Right ventricle myocardium superior (tissue), 1 donor: ENCODE data around the gene SYTL2. TPM values are rescaled to one million over a fixed set of nuclear protein-coding genes. Genes with fewer than 3 reads are reported as not detected.

ENCODE experiments used
- ATAC-seq: fragments of 200-7000 bp; cut with Tn5 transposase; one replicate; pipeline ENCODE4 v1.9.1; 2020; ENCODE audit warnings: mild to moderate bottlenecking; ENCODE audit not compliant: poor library complexity
- DNase-seq: peaks from one replicate; pipeline ENCODE4 v3.0.0-alpha.2; 2020
- intact Hi-C: fragments of 100-400 bp; cut with DNase I; formaldehyde crosslinking; loops from one replicate; pipeline ENCODE4 v1.11.2; 2022
- total RNA-seq: library from RNA; stranded (reverse); fragmentation: NEBNext Ultra II Directional; extraction: Animal tissue kit (Norgen Biotek cat#: 25700); gene quantifications from one replicate; pipeline ENCODE4 v1.2.1, GENCODE V29; 2021
- donor health status: DM: no; HTN: yes; CAD: no; lungs with severe emphysema.

Gene SYTL2
- total RNA-seq, 1 donor from 2014 or later = 4.0 TPM

GRCh38 chr11:85752201-85752889 lies 58.6 kb downstream of the SYTL2 start:
- intact Hi-C loops = no loop called here
- ATAC-seq (no peak), DNase-seq (no peak)

GRCh38 chr11:85751724-85752123 lies 59.2 kb downstream of the SYTL2 start:
- ATAC-seq = no peak
- intact Hi-C loops = no loop called here
- DNase-seq = no peak

- ATAC-seq = no peak
Measured at GRCh38 chr11:85750646-85751045, 60.3 kb downstream of the SYTL2 start.

GRCh38 chr11:85749884-85750283 lies 61.1 kb downstream of the SYTL2 start:
- ATAC-seq = no peak
- intact Hi-C loops = no loop called here
- DNase-seq = no peak

More at GRCh38 chr11:85750646-85751045, 60.3 kb downstream of the SYTL2 start:
- intact Hi-C loops = no loop called here
- DNase-seq = no peak

- intact Hi-C loops = no loop called here
- no peak for DNase-seq
- no peak for ATAC-seq
Measured at GRCh38 chr11:85749287-85749834, 61.6 kb downstream of the SYTL2 start.

GRCh38 chr11:85748455-85748891 lies 62.5 kb downstream of the SYTL2 start:
- DNase-seq (no peak), ATAC-seq (no peak)
- intact Hi-C loops = no loop called here

GRCh38 chr11:85746670-85747069 lies 64.3 kb downstream of the SYTL2 start:
- ATAC-seq = no peak
- no peak for DNase-seq
- intact Hi-C loops = no loop called here

GRCh38 chr11:85745626-85746025 lies 65.3 kb downstream of the SYTL2 start:
- intact Hi-C loops = no loop called here
- ATAC-seq = no peak
- no peak for DNase-seq

GRCh38 chr11:85742873-85743275 lies 68.1 kb downstream of the SYTL2 start:
- no peak for ATAC-seq
- no peak for DNase-seq
- intact Hi-C loops = no loop called here

- no peak for DNase-seq
- peak; percentile 60 for ATAC-seq
- intact Hi-C loops = no loop called here
Measured at GRCh38 chr11:85742348-85742747, 68.6 kb downstream of the SYTL2 start.

- DNase-seq = no peak
- ATAC-seq = no peak
- intact Hi-C loops = no loop called here
Measured at GRCh38 chr11:85740481-85741400, 70.2 kb downstream of the SYTL2 start.

- intact Hi-C loops = no loop called here
- ATAC-seq = no peak
- no peak for DNase-seq
Measured at GRCh38 chr11:85737738-85738137, 73.2 kb downstream of the SYTL2 start.

GRCh38 chr11:85735876-85736460 lies 75.0 kb downstream of the SYTL2 start:
- no peak for ATAC-seq
- DNase-seq = no peak
- intact Hi-C loops = no loop called here

GRCh38 chr11:85732965-85733364 lies 78.0 kb downstream of the SYTL2 start:
- ATAC-seq (no peak), DNase-seq (no peak)
- intact Hi-C loops = no loop called here

GRCh38 chr11:85726381-85726780 lies 84.6 kb downstream of the SYTL2 start:
- DNase-seq (no peak), ATAC-seq (no peak)
- intact Hi-C loops = no loop called here

- ATAC-seq (no peak), DNase-seq (no peak)
- intact Hi-C loops = no loop called here
Measured at GRCh38 chr11:85725510-85726258, 85.3 kb downstream of the SYTL2 start.

- ATAC-seq (no peak), DNase-seq (no peak)
- intact Hi-C loops = no loop called here
Measured at GRCh38 chr11:85724748-85725465, 86.0 kb downstream of the SYTL2 start.

- DNase-seq = no peak
- intact Hi-C loops = no loop called here
- no peak for ATAC-seq
Measured at GRCh38 chr11:85723088-85723487, 87.9 kb downstream of the SYTL2 start.
